ENCODE results near the gene FILIP1L. TPM values are rescaled to one million over a fixed set of nuclear protein-coding genes. Genes with fewer than 3 reads are reported as not detected.
A peak's percentile ranks its signal among the peaks of the same experiment; 100 is the strongest.

The FILIP1L gene
- total and polyA plus RNA-seq, 2 donors (not counting 1 experiment from before 2014, with no cell fraction given): 0.32 to 0.48 TPM

DNA sequence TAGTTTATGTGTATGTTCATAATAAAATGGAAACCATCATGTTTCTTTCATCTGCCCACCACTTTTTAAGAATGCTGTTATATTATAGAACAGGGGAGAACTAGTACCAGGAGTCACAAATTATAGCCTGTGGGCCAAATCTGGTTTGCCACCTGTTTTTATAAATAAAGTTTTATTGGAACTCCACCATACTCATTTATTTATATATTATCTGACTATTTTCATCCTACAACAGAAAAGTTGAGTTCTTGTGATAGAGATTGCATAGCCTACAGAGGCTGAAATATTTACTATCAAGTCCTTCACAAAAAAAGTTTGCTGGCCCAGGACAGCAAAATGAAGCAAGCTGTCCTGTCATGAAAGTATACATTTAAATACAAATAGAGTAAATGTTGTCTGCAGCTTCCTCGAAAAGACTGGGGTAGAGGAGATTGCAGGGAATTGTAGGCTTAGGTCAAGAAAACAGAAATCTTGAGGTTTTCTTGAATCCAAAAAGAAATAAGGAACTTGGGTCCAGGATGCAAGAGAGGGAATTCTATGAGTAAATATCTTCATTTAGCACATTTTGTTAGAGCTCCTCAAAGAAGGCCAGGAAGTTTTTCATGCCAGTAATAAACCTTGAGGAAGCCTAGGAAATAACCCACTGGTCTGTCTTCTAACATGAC lies 41.1 kb downstream of the FILIP1L start:
- no peaks in the 10 kb centered on the region for H3K27me3 ChIP-seq (replicated peaks in 1 of 4; ENCODE audit: control extremely low read depth in 1 of 4, control insufficient read depth in 3 of 4, insufficient read depth in 4 of 4, low read length in 3 of 4)
- H3K27ac Mint-ChIP-seq: peak overlapping the region; percentile 85
- no peaks in the 10 kb centered on the region for H3K27me3 Mint-ChIP-seq
- no peaks in the 10 kb centered on the region for H3K9me3 ChIP-seq (ENCODE audit: control extremely low read depth in 1 of 3, control insufficient read depth in 2 of 3, insufficient read depth in 1 of 3, low read length in 2 of 3)
- POLR2A ChIA-PET: no interaction called here
- DNase-seq (no peak), ATAC-seq (ENCODE audit: low read depth) (no peak)
- H3K9me3 Mint-ChIP-seq (ENCODE audit: insufficient read depth): no peaks in the 10 kb centered on the region
- peak overlapping the region; percentile 86 for H3K4me3 Mint-ChIP-seq
- CTCF ChIA-PET: interaction anchor here (0.7 to 7.8 kb wide), 6 partner anchors 11 to 519 kb away, joined by 3 to 78 read pairs (median 4); partner anchors contain the start of gene TBC1D23
- peak overlapping the region; percentile 71 for H3K4me2 ChIP-seq (replicated peaks; ENCODE audit: low read depth, low read length, poor library complexity, severe bottlenecking)
- H4K20me1 ChIP-seq (ENCODE audit: control insufficient read depth, insufficient read depth, low read length, poor library complexity, severe bottlenecking): no peaks in the 10 kb centered on the region
- peaks cover 42% of the 10 kb centered on the region in 2 donors for H3K4me1 ChIP-seq (ENCODE audit: control insufficient read depth in 2 of 2, insufficient read depth in 2 of 2, low read length in 2 of 2)
- no peaks in the 10 kb centered on the region for H3K79me2 ChIP-seq (ENCODE audit: control insufficient read depth, insufficient read depth, low read length)
- H2AFZ ChIP-seq (ENCODE audit: insufficient read depth, low read depth, low read length, poor library complexity, severe bottlenecking): peak overlapping the region; percentile 63
- intact Hi-C loops (cut with micrococcal nuclease): loop anchor here (2.0 to 5.0 kb wide), 3 partner anchors 14 to 196 kb away; no protein-coding TSS in a partner anchor
- peaks cover 47% of the 10 kb centered on the region for H3K4me1 Mint-ChIP-seq
- WGBS (ENCODE audit: insufficient coverage): 71% methylated on average over 1 of the region's 1 CpG
- H3K36me3 ChIP-seq (replicated peaks in 1 of 2; ENCODE audit: control extremely low read depth in 1 of 2, control insufficient read depth in 1 of 2, extremely low read depth in 1 of 2, insufficient read depth in 2 of 2, low read length in 1 of 2): no peaks in the 10 kb centered on the region
- TF ChIP-seq, protein P1, sequence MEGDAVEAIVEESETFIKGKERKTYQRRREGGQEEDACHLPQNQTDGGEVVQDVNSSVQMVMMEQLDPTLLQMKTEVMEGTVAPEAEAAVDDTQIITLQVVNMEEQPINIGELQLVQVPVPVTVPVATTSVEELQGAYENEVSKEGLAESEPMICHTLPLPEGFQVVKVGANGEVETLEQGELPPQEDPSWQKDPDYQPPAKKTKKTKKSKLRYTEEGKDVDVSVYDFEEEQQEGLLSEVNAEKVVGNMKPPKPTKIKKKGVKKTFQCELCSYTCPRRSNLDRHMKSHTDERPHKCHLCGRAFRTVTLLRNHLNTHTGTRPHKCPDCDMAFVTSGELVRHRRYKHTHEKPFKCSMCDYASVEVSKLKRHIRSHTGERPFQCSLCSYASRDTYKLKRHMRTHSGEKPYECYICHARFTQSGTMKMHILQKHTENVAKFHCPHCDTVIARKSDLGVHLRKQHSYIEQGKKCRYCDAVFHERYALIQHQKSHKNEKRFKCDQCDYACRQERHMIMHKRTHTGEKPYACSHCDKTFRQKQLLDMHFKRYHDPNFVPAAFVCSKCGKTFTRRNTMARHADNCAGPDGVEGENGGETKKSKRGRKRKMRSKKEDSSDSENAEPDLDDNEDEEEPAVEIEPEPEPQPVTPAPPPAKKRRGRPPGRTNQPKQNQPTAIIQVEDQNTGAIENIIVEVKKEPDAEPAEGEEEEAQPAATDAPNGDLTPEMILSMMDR (IDR thresholded peaks at IDR 0.05): no peak
- no peak for TF ChIP-seq EZH2 (IDR thresholded peaks at IDR 0.05; ENCODE audit: borderline replicate concordance, insufficient read depth, low read depth, low read length, poor library complexity, severe bottlenecking)
- peak overlapping the region in 3 of 5 experiments; percentile 13 to 48 (median 28) for H3K4me3 ChIP-seq (ENCODE audit: control extremely low read depth in 1 of 5, extremely low read depth in 1 of 5, insufficient read depth in 1 of 5, low read depth in 2 of 5, low read length in 4 of 5)
- H3K9ac ChIP-seq (ENCODE audit: low read length): peak overlapping the region; percentile 45
- H3K27ac ChIP-seq (ENCODE audit: low read length in 2 of 2): peak overlapping the region in 1 of 2 donors; percentile 13

Data from B cell (primary cell).